OCI-LY7 (cell line): ENCODE measurements around the gene CTRB1. TPM values are rescaled to one million over a fixed set of nuclear protein-coding genes. Genes with fewer than 3 reads are reported as not detected.
"Not testable (repeated sequence)": the region's sequence is repeated elsewhere in the genome, so short reads cannot be mapped to it uniquely, and the experiment has no call there.

Experiments used
- BruUV-seq: library from RNA; stranded (reverse); fragments of 400-500 nt; replicated peaks from 2 replicates; lab custom pipeline; 2021; lab: Mats Ljungman, UMichigan
- CTCF ChIA-PET: fragments of 300-600 bp; sonication (Branson Sonifier 250); formaldehyde crosslinking; loops from one replicate; lab custom pipeline; 2022; ENCODE audit warnings: antibody characterized with exemption; ENCODE audit not compliant: unreplicated experiment; lab: Charles Lee
- POLR2A ChIA-PET: fragments of 300-600 bp; sonication (Branson Sonifier 250); formaldehyde crosslinking; loops from one replicate; lab custom pipeline; 2022; ENCODE audit warnings: antibody characterized with exemption; lab: Charles Lee
- DNase-seq: peaks from one replicate; pipeline ENCODE4 v3.0.0-alpha.2; 2015; ENCODE audit warnings: low spot score
- H2AFZ ChIP-seq: fragments of 200-600 bp; sonication (generic), shearing (Covaris generic); 2 replicates; pipeline ENCODE4 v1.6.1; 2014; ENCODE audit warnings: mild to moderate bottlenecking, antibody characterized with exemption, low read length, moderate library complexity
- H3K27ac ChIP-seq: fragments of 200-600 bp; sonication (generic); 2 replicates; pipeline ENCODE4 v1.5.1; 2014; ENCODE audit warnings: mixed run types, low read depth, mild to moderate bottlenecking, moderate library complexity, low read length, inconsistent platforms; ENCODE audit not compliant: poor library complexity, severe bottlenecking
- H3K36me3 ChIP-seq: fragments of 200-600 bp; sonication (generic); 2 replicates; pipeline ENCODE4 v1.6.1; 2014; ENCODE audit warnings: mild to moderate bottlenecking, antibody characterized with exemption, low read length, moderate library complexity, mixed read lengths; ENCODE audit not compliant: insufficient read depth
- H3K4me1 ChIP-seq: fragments of 200-600 bp; sonication (generic); 2 replicates; pipeline ENCODE4 v1.5.1; 2014; ENCODE audit warnings: mild to moderate bottlenecking, low read length; ENCODE audit not compliant: insufficient read depth, poor library complexity, severe bottlenecking
- H3K4me2 ChIP-seq: fragments of 200-600 bp; sonication (generic); 2 replicates; pipeline ENCODE4 v1.6.1; 2014; ENCODE audit warnings: mild to moderate bottlenecking, low read length
- H3K4me3 ChIP-seq: fragments of 200-600 bp; sonication (generic); 2 replicates; pipeline ENCODE4 v1.5.1; 2014; ENCODE audit warnings: mild to moderate bottlenecking, low read depth, low read length; ENCODE audit not compliant: poor library complexity, severe bottlenecking
- H3K79me2 ChIP-seq: fragments of 200-600 bp; sonication (generic); 2 replicates; pipeline ENCODE4 v1.6.1; 2016; ENCODE audit warnings: low read depth, mild to moderate bottlenecking, low read length, moderate library complexity, mixed read lengths; ENCODE audit not compliant: insufficient read depth
- H3K9me2 ChIP-seq: fragments of 200-600 bp; sonication (generic); 2 replicates; pipeline ENCODE4 v1.6.1; 2016; ENCODE audit warnings: mild to moderate bottlenecking, low read length, mixed read lengths; ENCODE audit not compliant: insufficient read depth
- H3K9me3 ChIP-seq: fragments of 200-600 bp; sonication (generic); 2 replicates; pipeline ENCODE4 v1.6.1; 2014; ENCODE audit warnings: mild to moderate bottlenecking, mixed run types, low read length, mixed read lengths
- H4K20me1 ChIP-seq: fragments of 200-600 bp; sonication (generic); 2 replicates; pipeline ENCODE4 v1.6.1; 2014; ENCODE audit warnings: mild to moderate bottlenecking, antibody characterized with exemption, low read length, moderate library complexity, mixed read lengths; ENCODE audit not compliant: insufficient read depth
- CTCF ChIP-seq: fragments of 200-600 bp; sonication (generic); conservative IDR thresholded peaks from 2 replicates; pipeline ENCODE4 v1.5.1; 2014; ENCODE audit warnings: mild to moderate bottlenecking, antibody characterized with exemption, low read length, moderate library complexity, mixed read lengths
- EZH2phosphoT487 ChIP-seq: fragments of 200-600 bp; sonication (generic); IDR thresholded peaks from 2 replicates; pipeline ENCODE4 v1.6.1; 2018; ENCODE audit warnings: low read depth, borderline replicate concordance, mild to moderate bottlenecking, mixed run types, antibody characterized with exemption, low read length, moderate library complexity, mixed read lengths
- intact Hi-C: fragments of 100-400 bp; cut with micrococcal nuclease; formaldehyde crosslinking; loops from one replicate; pipeline ENCODE4 v1.10.0; 2022; ENCODE audit not compliant: unreplicated experiment
- total RNA-seq, 2 experiments: library from RNA; depleted of rRNA in 1 of 2; stranded (reverse); fragments of >200 nt in 1 of 2; shearing (Covaris generic) in 1 of 2; gene quantifications; 2 replicates each; pipeline ENCODE4 v1.2.3, GENCODE V29; 2014 to 2022

Gene CTRB1
- total RNA-seq, 2 experiments from 2014 or later, result not detected

- no peak for DNase-seq
- CTCF ChIA-PET, result no interaction called here
- no peak overlapping the region for H3K4me3 ChIP-seq
- no peak for TF ChIP-seq CTCF
- no peak for TF ChIP-seq EZH2phosphoT487
- no peaks in the 10 kb centered on the region for H3K9me3 ChIP-seq
- BruUV-seq, result no TSS peak
- no peaks in the 10 kb centered on the region for H4K20me1 ChIP-seq
- no peaks in the 10 kb centered on the region for H3K79me2 ChIP-seq
- H3K4me2 ChIP-seq, result no peak overlapping the region
- no peak overlapping the region for H2AFZ ChIP-seq
- no peak overlapping the region for H3K27ac ChIP-seq
- no peaks in the 10 kb centered on the region for H3K9me2 ChIP-seq
- POLR2A ChIA-PET, result no interaction called here
- intact Hi-C loops, result no loop called here
- no peaks in the 10 kb centered on the region for H3K4me1 ChIP-seq
- H3K36me3 ChIP-seq, result no peaks in the 10 kb centered on the region
Observed at GRCh38 chr16:75208242-75208825, 10.5 kb upstream of the CTRB1 start.

- Histone ChIP-seq H3K4me2 (no peak overlapping the region), H3K4me3 (no peak overlapping the region), H3K9me3 (no peaks in the 10 kb centered on the region), H3K79me2 (no peaks in the 10 kb centered on the region), H3K9me2 (no peaks in the 10 kb centered on the region), H3K36me3 (no peaks in the 10 kb centered on the region), H3K27ac (no peak overlapping the region), H3K4me1 (no peaks in the 10 kb centered on the region), H4K20me1 (no peaks in the 10 kb centered on the region), H2AFZ (no peak overlapping the region)
- no peak for TF ChIP-seq CTCF
- no peak for TF ChIP-seq EZH2phosphoT487
- DNase-seq, result no peak
- no TSS peak for BruUV-seq
- POLR2A ChIA-PET, result interaction anchor here (0.6 kb wide), 1 partner anchor 709 kb away, joined by 4 read pairs; no protein-coding TSS in a partner anchor
- intact Hi-C loops, result no loop called here
- CTCF ChIA-PET, result interaction anchor here (0.5 kb wide), 1 partner anchor 27 kb away, joined by 3 read pairs; no protein-coding TSS in a partner anchor
Observed at GRCh38 chr16:75208861-75209505, 9.8 kb upstream of the CTRB1 start.

- H3K9me2 ChIP-seq, H3K4me1 ChIP-seq, BruUV-seq, H3K4me2 ChIP-seq, H4K20me1 ChIP-seq, H3K9me3 ChIP-seq, H3K36me3 ChIP-seq, H3K79me2 ChIP-seq, H2AFZ ChIP-seq, H3K27ac ChIP-seq, intact Hi-C loops, H3K4me3 ChIP-seq, DNase-seq: not testable (repeated sequence)
- ChIA-PET POLR2A (interaction anchor here (0.6 kb wide), 1 partner anchor 1710 kb away, joined by 3 read pairs; no protein-coding TSS in a partner anchor), CTCF (interaction anchor here (0.5 to 0.6 kb wide), 2 partner anchors 26 to 209 kb away, joined by 3 to 7 read pairs; no protein-coding TSS in a partner anchor)
Observed at GRCh38 chr16:75209514-75209913, 9.3 kb upstream of the CTRB1 start.
